Hepatocyte (in vitro differentiated cells): ENCODE data around the gene CYP27B1. TPM values are rescaled to one million over a fixed set of nuclear protein-coding genes. Genes with fewer than 3 reads are reported as not detected.

Experiments
- DNase-seq: peaks from one replicate; pipeline ENCODE4 v3.0.0-alpha.2; 2016; ENCODE audit warnings: low spot score
- H2AFZ ChIP-seq: fragments of 200-600 bp; sonication (generic); 2 replicates; pipeline ENCODE4 v1.6.0; 2016; ENCODE audit warnings: antibody characterized with exemption, mild to moderate bottlenecking
- H3K27ac ChIP-seq: fragments of 200-600 bp; sonication (generic); 2 replicates; pipeline ENCODE4 v1.5.1; 2016; ENCODE audit warnings: mild to moderate bottlenecking
- H3K27me3 ChIP-seq: fragments of 200-600 bp; sonication (generic); 2 replicates; pipeline ENCODE4 v1.6.1; 2016
- H3K36me3 ChIP-seq: fragments of 200-600 bp; sonication (generic); replicated peaks from 2 replicates; pipeline ENCODE4 v1.5.1; 2016; ENCODE audit warnings: low read depth; ENCODE audit not compliant: insufficient read depth
- H3K4me1 ChIP-seq: fragments of 200-600 bp; sonication (generic); 2 replicates; pipeline ENCODE4 v1.5.1; 2016; ENCODE audit warnings: mild to moderate bottlenecking, moderate library complexity; ENCODE audit not compliant: insufficient read depth
- H3K4me2 ChIP-seq: fragments of 200-600 bp; sonication (generic); 2 replicates; pipeline ENCODE4 v1.6.0; 2016
- H3K4me3 ChIP-seq: fragments of 200-600 bp; sonication (generic); 2 replicates; pipeline ENCODE4 v1.5.1; 2016; ENCODE audit warnings: mild to moderate bottlenecking
- H3K79me2 ChIP-seq: fragments of 200-600 bp; sonication (generic); 2 replicates; pipeline ENCODE4 v1.6.0; 2017; ENCODE audit warnings: mild to moderate bottlenecking
- H3K9me2 ChIP-seq: fragments of 200-600 bp; sonication (generic); replicated peaks from 2 replicates; pipeline ENCODE4 v1.6.0; 2017; ENCODE audit warnings: mild to moderate bottlenecking; ENCODE audit not compliant: insufficient read depth
- H3K9me3 ChIP-seq: fragments of 200-600 bp; sonication (generic); 2 replicates; pipeline ENCODE4 v1.5.1; 2016; ENCODE audit warnings: low read depth, mild to moderate bottlenecking
- H4K20me1 ChIP-seq: fragments of 200-600 bp; sonication (generic); 2 replicates; pipeline ENCODE4 v1.6.0; 2016; ENCODE audit warnings: mild to moderate bottlenecking; ENCODE audit not compliant: insufficient read depth, poor library complexity, severe bottlenecking
- CTCF ChIP-seq: fragments of 200-600 bp; sonication (generic); IDR thresholded peaks from 2 replicates; pipeline ENCODE4 v1.5.1; 2016; ENCODE audit warnings: antibody characterized with exemption, mild to moderate bottlenecking; ENCODE audit not compliant: poor library complexity
- EZH2 ChIP-seq: fragments of 200-600 bp; sonication (generic); IDR thresholded peaks from 2 replicates; pipeline ENCODE4 v1.6.1; 2016; ENCODE audit warnings: antibody characterized with exemption, mild to moderate bottlenecking, borderline replicate concordance
- EZH2phosphoT487 ChIP-seq: fragments of 200-600 bp; sonication (generic); IDR thresholded peaks from one replicate; pipeline ENCODE4 v1.6.1; 2018; ENCODE audit warnings: antibody characterized with exemption, mild to moderate bottlenecking, low read depth, moderate library complexity; ENCODE audit not compliant: unreplicated experiment, severe bottlenecking
- WGBS: methylation state at CpG from one replicate; pipeline ENCODE4 v1.1.6; 2016; ENCODE audit warnings: low lambda C conversion rate; ENCODE audit errors: missing lambda C conversion rate; 5-methylcytosine and 5-hydroxymethylcytosine counted together
- polyA plus RNA-seq: library from polyadenylated mRNA; unstranded; fragments of >200 nt; fragmentation: Nextera tagmentation; extraction: Ambion mirVana; gene quantifications from 2 replicates; pipeline ENCODE4 v1.2.1, GENCODE V29; 2016
- total RNA-seq: library from RNA; depleted of rRNA; stranded (reverse); fragments of >200 nt; gene quantifications from 2 replicates; pipeline ENCODE4 v1.2.3, GENCODE V29; 2014

Gene CYP27B1
- total and polyA plus RNA-seq, 2 experiments from 2014 or later, result 0.23 to 2.3 TPM

- H3K27ac ChIP-seq, result peak within 1 kb of the TSS; percentile 97
- DNase-seq, result peak; percentile 98
- peaks cover 4% of the 10 kb centered on the region for H3K4me1 ChIP-seq
- H3K4me2 ChIP-seq, result peak within 1 kb of the TSS; percentile 76
- peak within 1 kb of the TSS; percentile 58 for H3K4me3 ChIP-seq
- peaks cover 36% of the 10 kb centered on the region for H3K27me3 ChIP-seq
- H3K9me3 ChIP-seq, result no peaks in the 10 kb centered on the region
- no peaks in the 10 kb centered on the region for H4K20me1 ChIP-seq
- H2AFZ ChIP-seq, result peak within 1 kb of the TSS; percentile 18
- TF ChIP-seq EZH2phosphoT487, result no peak
- 2% methylated on average over 24 of the region's 29 CpGs for WGBS
- peaks cover 16% of the 10 kb centered on the region for H3K79me2 ChIP-seq
- H3K36me3 ChIP-seq, result peaks cover 3% of the 10 kb centered on the region
- no peaks in the 10 kb centered on the region for H3K9me2 ChIP-seq
Observed at GRCh38 chr12:57744777-57745484, 21.9 kb downstream of the CYP27B1 start, which contains the start of gene TSPAN31. TSPAN31 (plus strand) TSS chr12:57745039; CDS start chr12:57745155, 116 bp downstream.

DNA sequence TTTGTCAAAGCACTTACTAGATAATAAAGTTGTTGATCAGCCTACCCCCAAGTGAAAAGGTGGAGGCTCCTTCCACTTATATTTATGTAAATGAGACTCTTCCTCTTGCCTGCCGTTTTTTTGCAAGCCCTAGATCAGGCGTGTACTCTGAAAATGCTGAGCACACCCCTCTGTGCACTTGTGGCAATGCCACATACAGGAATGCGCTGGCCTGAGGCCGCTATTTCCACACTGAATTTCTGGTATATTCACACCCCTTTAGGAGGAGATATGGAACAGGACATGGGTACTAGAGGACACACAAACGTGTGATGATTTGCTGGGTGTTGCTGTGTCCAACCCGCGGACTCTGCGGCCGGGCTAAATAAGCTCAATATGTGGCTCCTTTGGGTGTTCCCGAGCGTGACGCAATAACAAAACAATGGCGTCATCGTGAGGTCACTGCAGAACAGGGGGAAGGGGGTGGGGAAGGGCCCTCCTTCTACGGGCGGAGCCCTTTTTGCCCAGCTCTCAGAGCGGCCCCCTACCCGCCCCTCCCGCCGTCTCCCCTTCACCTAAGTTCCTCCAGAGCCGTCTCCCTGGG lies 22.6 kb downstream of the CYP27B1 start:
- peaks cover 42% of the 10 kb centered on the region for H3K27me3 ChIP-seq
- peak overlapping the region; percentile 58 for H3K4me2 ChIP-seq
- H3K79me2 ChIP-seq, result peaks cover 9% of the 10 kb centered on the region
- H4K20me1 ChIP-seq, result no peaks in the 10 kb centered on the region
- peaks cover 4% of the 10 kb centered on the region for H3K4me1 ChIP-seq
- TF ChIP-seq EZH2phosphoT487 (no peak), EZH2 (no peak), CTCF (no peak)
- H3K9me3 ChIP-seq, result no peaks in the 10 kb centered on the region
- WGBS, result 45% methylated on average over 15 of the region's 21 CpGs
- no peak overlapping the region for H2AFZ ChIP-seq
- H3K4me3 ChIP-seq, result no peak overlapping the region
- H3K36me3 ChIP-seq, result peaks cover 3% of the 10 kb centered on the region
- peak overlapping the region; percentile 97 for H3K27ac ChIP-seq
- DNase-seq, result no peak
- H3K9me2 ChIP-seq, result no peaks in the 10 kb centered on the region

GRCh38 chr12:57743769-57744168 lies 23.1 kb downstream of the CYP27B1 start:
- WGBS, result 94% methylated on average over 2 of the region's 2 CpGs
- peaks cover 4% of the 10 kb centered on the region for H3K4me1 ChIP-seq
- DNase-seq, result no peak
- peak overlapping the region; percentile 58 for H3K4me2 ChIP-seq
- H3K9me3 ChIP-seq, result no peaks in the 10 kb centered on the region
- H3K9me2 ChIP-seq, result no peaks in the 10 kb centered on the region
- H2AFZ ChIP-seq, result no peak overlapping the region
- peaks cover 47% of the 10 kb centered on the region for H3K27me3 ChIP-seq
- H3K36me3 ChIP-seq, result peaks cover 3% of the 10 kb centered on the region
- no peak overlapping the region for H3K4me3 ChIP-seq
- H3K79me2 ChIP-seq, result peaks cover 4% of the 10 kb centered on the region
- TF ChIP-seq EZH2phosphoT487, result no peak
- no peak for TF ChIP-seq CTCF
- TF ChIP-seq EZH2, result no peak
- no peaks in the 10 kb centered on the region for H4K20me1 ChIP-seq
- no peak overlapping the region for H3K27ac ChIP-seq
